Activated naive CD8-positive, alpha-beta T cell (primary cell): ENCODE data around the gene HMGN2.
A peak's percentile ranks its signal among the peaks of the same experiment; 100 is the strongest.

Experiments
- H3K27ac Mint-ChIP-seq: one replicate; pipeline ENCODE4 v1.8.0; 2021; ENCODE audit warnings: mixed read lengths
- H3K27me3 Mint-ChIP-seq: one replicate; pipeline ENCODE4 v1.8.0; 2021; ENCODE audit warnings: mixed read lengths
- H3K36me3 Mint-ChIP-seq: one replicate; pipeline ENCODE4 v1.8.0; 2021; ENCODE audit warnings: mixed read lengths
- H3K4me1 Mint-ChIP-seq: one replicate; pipeline ENCODE4 v1.8.0; 2021; ENCODE audit warnings: low read depth, mixed read lengths
- H3K4me3 Mint-ChIP-seq: one replicate; pipeline ENCODE4 v1.8.0; 2021; ENCODE audit warnings: mild to moderate bottlenecking, mixed read lengths
- H3K9me3 Mint-ChIP-seq: one replicate; pipeline ENCODE4 v1.8.0; 2021; ENCODE audit warnings: low read depth, mixed read lengths

HMGN2 gene

DNA sequence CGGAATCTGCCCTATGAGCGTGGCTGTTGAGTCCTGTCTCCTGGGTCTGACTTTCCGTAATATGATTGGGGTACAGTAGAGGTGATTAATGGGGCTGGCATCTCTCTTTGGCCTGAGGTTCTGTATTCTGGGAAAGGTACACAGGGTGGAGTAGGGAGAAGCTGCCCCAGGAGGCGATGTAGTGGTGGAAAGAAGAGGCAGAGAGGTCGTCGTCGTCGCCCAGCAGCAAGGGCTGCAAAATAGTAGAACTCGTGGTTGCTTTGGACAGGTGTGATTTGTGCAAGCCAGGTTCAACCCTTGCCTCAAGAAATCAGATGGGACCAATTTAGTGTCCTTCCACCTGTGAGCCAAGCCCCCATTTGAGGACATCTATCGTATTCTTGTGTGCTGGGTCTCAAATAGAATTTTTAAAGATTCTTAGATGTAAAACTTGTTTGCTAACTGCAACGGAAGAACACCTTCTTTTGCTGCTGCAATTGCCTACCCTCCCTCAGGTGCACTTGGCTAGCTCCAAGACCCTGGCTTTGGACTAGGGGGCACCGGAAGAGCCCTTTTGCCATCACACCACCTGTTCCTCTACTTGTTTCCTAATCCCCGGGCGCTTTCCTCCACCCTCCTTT, 1.3 kb upstream of the HMGN2 start:
- Mint-ChIP-seq H3K27me3 (no peaks in the 10 kb centered on the region), H3K36me3 (peaks cover 8% of the 10 kb centered on the region), H3K4me3 (peak overlapping the region; percentile 90), H3K27ac (peak overlapping the region; percentile 81), H3K4me1 (peaks cover 37% of the 10 kb centered on the region), H3K9me3 (no peaks in the 10 kb centered on the region)

DNA sequence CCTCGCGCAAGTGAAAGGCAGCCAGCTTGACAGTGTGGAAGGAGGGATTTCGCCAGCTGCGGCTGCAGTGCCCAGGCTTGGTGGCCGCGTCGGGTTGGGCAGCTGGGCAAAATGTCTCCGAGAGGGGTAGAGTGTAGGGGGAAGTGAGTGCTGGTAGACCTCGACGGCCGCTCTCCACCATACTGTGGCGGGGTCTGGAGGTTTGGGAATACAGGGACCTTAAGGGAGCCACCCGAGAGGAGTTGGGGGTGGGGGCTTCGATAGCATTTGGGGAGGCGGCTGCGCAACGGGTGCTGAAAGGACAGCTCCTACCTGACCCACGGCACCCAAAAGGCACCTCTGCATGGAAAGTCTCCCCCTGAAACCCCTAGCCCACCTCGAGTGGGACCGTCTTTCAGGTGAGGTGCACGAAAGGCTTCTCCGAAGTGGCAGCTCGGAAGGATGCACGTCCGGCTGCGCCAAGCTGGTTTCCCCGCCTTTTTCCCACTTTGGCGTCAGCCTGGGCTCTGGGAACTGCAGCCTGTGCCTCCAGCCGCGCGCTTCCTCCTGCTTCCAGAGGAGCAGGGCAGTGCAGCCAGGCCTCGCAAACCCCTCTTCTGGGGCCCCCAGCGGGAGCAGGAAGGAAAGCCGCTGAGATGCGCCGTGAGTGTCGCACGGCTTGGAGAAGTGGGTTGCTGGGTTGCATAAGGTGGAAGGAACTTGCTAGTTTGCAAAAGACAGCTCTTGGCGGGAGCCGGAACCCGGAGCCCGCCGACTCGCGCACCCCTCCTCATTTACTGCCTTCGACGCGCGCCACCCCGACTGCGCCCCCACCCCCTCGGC, 531 bp upstream of the HMGN2 start:
- Mint-ChIP-seq H3K9me3 (no peaks in the 10 kb centered on the region), H3K27me3 (no peaks in the 10 kb centered on the region), H3K36me3 (peaks cover 8% of the 10 kb centered on the region), H3K4me3 (peak overlapping the region; percentile 90), H3K4me1 (peaks cover 44% of the 10 kb centered on the region), H3K27ac (no peak overlapping the region)

DNA sequence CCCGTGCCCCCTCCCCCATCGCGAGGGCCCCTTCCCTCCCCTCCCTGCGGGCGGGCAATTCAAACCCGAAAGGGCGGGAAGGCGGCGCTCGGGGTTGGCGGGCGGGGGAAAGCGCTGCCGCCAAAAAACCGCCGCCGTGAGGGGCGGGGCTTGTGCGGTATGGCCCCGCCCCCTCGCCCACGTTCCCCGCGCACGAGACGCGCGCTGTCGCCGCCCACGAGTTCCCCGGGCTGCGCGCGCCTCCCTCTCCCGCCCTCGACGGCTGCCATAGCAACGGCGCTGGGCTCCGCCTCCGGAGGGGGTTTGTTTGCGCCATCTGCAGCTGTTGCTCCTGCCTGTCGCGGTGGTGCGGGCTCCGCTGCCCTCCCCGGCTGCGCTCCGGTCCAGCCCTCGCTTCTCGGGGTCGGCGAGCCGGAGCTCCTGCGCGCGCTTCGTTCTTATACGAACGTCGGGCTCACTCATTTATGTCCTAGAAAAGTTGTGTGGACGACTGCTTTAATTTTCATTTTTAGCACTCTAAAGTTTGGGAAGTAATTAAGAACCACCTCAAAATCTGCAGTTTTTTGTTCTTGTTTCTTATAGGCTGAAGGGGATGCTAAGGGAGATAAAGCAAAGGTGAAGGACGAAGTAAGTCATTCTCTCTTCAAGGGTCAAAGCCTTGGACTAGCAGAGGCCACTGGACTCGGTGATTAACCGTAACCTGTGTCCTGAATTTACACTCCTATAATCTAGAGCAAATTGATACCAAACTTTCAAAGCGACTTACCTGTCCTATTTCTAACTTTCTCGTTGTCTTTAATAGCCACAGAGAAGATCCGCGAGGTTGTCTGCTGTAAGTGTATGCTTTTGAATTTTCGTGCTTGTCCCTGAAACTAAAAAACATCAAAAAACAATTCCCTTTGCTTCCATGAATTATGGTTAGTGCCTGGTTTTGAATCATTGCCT, 933 bp downstream of the HMGN2 start:
- no peaks in the 10 kb centered on the region for H3K9me3 Mint-ChIP-seq
- H3K4me1 Mint-ChIP-seq = peaks cover 52% of the 10 kb centered on the region
- H3K4me3 Mint-ChIP-seq = peak overlapping the region; percentile 92
- H3K36me3 Mint-ChIP-seq = peaks cover 11% of the 10 kb centered on the region
- no peaks in the 10 kb centered on the region for H3K27me3 Mint-ChIP-seq
- H3K27ac Mint-ChIP-seq = peak overlapping the region; percentile 72

DNA sequence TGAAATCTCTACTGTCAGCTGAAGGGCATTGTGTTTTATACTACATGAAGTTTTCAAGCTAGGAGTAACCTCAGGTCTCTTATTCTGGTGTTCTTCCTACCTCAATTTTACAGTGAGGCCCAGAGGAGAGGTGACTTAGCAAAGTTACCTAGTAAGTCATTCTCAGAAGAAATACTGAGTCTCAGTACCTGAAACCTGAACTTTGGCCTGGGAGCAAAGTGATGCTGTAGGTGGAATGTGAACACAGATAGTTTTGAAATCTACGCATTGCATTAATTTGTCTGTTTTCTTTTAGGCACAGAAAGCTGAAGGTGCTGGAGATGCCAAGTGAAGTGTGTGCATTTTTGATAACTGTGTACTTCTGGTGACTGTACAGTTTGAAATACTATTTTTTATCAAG, 2.6 kb downstream of the HMGN2 start:
- Mint-ChIP-seq H3K27ac (peak overlapping the region; percentile 50), H3K27me3 (no peaks in the 10 kb centered on the region), H3K36me3 (peaks cover 14% of the 10 kb centered on the region), H3K9me3 (no peaks in the 10 kb centered on the region), H3K4me1 (peaks cover 55% of the 10 kb centered on the region), H3K4me3 (peak overlapping the region; percentile 92)

DNA sequence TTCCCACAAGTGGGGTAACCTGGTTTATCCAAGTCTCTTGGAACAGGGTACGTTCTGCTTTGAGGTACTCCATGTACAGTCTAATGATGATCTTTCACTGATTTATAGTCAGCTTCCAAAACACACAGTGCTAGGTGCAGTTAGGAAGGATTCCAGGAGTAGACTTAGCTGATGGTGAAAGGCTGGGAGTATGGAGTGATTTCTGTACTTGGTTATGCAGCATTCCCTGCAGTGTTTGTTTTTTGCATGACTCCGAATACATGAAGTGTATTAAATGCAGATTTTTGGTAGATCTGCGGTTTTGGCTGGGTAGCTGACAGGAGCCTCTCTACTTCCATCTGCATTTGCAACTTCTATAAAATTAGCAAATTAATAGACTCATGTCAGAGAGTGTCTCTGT, 3.7 kb downstream of the HMGN2 start:
- Mint-ChIP-seq H3K4me1 (peaks cover 47% of the 10 kb centered on the region), H3K4me3 (peak overlapping the region; percentile 47)

DNA sequence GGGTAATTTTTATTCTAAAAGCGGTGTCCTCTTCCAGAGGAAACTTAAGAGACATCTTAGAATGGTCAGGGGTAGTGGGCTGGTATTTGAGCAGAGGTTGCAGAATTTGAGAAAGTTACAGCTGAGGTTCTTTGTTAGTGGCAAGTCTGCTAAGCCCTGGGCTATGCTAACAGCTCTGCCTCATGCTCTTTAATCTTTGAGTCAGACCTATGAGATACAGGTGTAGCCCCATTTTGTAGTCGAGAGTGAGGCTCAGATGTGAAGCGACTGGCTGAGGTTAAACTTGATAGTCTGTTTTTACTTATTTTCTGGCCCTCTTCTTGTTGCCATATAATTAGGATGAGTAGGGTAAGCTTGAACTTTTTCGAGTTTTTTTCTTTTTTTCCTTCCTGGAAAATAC, 4.7 kb downstream of the HMGN2 start:
- Mint-ChIP-seq H3K27me3 (no peaks in the 10 kb centered on the region), H3K9me3 (no peaks in the 10 kb centered on the region), H3K36me3 (peaks cover 14% of the 10 kb centered on the region), H3K4me1 (peaks cover 41% of the 10 kb centered on the region), H3K27ac (peak overlapping the region; percentile 34), H3K4me3 (no peak overlapping the region)

More for the DNA sequence above, 3.7 kb downstream of the HMGN2 start:
- no peaks in the 10 kb centered on the region for H3K9me3 Mint-ChIP-seq
- H3K27ac Mint-ChIP-seq = peak overlapping the region; percentile 70
- no peaks in the 10 kb centered on the region for H3K27me3 Mint-ChIP-seq
- H3K36me3 Mint-ChIP-seq = peaks cover 14% of the 10 kb centered on the region

DNA sequence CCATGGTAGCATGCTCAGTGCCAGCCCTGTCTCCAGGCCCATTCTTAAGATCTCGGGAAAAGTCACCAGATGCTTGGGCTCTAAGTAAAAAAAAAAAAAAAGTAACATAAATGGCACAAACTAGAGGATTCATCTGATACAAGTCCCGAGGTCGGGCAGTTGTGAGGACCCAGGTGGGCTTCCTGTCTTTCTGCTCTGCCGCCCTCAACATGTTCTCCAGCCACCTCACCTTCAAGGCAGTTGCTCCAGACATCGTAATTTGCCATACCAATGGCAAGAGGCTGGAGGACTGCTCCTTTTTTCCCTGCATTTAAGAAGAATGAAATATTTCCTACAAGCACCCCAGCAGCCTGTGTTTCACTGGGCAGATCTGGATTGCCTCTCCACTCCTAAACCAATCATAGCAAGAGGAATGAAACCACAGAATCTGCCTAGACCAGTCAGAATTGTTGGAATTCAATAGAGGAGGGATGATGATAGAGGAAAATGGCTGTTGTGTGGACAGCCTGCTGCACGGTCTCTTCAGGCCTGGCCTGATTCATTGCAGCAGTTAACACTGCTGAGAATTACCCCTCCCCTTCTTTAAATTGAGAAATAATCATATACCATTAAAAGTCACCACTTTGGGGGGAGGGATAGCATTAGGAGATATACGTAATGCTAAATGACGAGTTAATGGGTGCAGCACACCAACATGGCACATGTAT, 5.4 kb downstream of the HMGN2 start:
- Mint-ChIP-seq H3K36me3 (peaks cover 14% of the 10 kb centered on the region), H3K9me3 (no peaks in the 10 kb centered on the region), H3K4me3 (no peak overlapping the region)

DNA sequence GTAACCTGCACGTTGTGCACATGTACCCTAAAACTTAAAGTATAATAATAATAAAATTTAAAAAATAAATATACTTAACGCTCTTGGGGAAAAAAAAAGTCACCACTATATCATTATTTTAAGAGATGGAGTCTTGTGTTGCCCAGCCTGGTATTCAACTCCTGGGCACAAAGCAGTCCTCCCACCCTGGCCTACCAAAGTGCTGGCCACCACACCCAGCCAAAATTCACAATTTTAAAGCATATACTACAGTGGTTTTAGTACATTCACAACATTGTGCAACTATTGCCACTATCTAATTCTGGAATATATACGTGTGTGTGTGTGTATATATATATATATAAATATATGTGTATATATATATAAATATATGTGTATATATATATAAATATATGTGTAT, 5.9 kb downstream of the HMGN2 start:
- Mint-ChIP-seq H3K4me3 (no peak overlapping the region), H3K4me1 (peaks cover 45% of the 10 kb centered on the region), H3K27me3 (no peaks in the 10 kb centered on the region), H3K9me3 (no peaks in the 10 kb centered on the region), H3K27ac (no peak overlapping the region), H3K36me3 (peaks cover 13% of the 10 kb centered on the region)

More for the DNA sequence above, 5.4 kb downstream of the HMGN2 start:
- peak overlapping the region; percentile 79 for H3K27ac Mint-ChIP-seq
- no peaks in the 10 kb centered on the region for H3K27me3 Mint-ChIP-seq
- H3K4me1 Mint-ChIP-seq = peaks cover 41% of the 10 kb centered on the region

DNA sequence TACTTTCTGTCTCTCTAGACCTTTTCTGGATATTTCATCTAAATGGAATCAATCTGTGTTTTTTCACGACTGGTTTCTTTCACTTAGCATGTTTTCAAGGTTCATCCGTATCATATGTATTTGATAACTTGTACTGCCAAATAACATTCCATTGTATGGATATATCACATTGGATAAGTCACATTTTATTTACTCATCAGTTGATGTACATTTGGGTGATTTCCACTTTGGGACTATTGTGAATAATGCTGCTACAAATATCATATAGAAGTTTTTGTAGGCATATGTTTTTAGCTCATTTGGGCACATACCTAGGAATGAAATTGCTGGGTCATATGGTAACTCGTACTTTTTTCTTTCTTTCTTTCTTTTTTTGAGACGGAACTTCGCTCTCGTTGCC, 6.7 kb downstream of the HMGN2 start:
- H3K36me3 Mint-ChIP-seq = peaks cover 8% of the 10 kb centered on the region
- no peak overlapping the region for H3K4me3 Mint-ChIP-seq
- H3K4me1 Mint-ChIP-seq = peaks cover 41% of the 10 kb centered on the region
- H3K27ac Mint-ChIP-seq = peak overlapping the region; percentile 84
- no peaks in the 10 kb centered on the region for H3K9me3 Mint-ChIP-seq
- H3K27me3 Mint-ChIP-seq = no peaks in the 10 kb centered on the region

DNA sequence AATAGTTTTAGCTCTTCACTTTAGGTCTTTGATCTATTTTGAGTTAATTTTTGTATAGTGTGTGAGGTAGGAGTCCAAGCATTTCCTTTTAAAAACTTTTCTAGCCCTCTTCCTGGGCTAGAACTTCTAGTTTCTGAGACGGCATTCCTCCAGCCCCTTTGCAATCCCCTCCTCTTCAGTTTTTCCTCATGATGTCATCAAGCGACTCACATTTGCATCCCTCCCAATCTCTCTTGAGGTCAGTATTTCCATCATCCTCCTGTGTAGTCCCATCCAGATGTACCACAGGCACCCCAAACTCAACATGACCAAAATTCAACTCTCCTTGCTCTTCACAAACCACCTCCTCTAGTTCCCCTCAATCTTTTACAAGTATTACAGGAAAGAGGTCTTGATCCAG, 10.7 kb downstream of the HMGN2 start:
- no peaks in the 10 kb centered on the region for H3K9me3 Mint-ChIP-seq
- H3K27me3 Mint-ChIP-seq = no peaks in the 10 kb centered on the region
- H3K4me1 Mint-ChIP-seq = peaks cover 17% of the 10 kb centered on the region
- peak overlapping the region; percentile 62 for H3K27ac Mint-ChIP-seq
- no peak overlapping the region for H3K4me3 Mint-ChIP-seq
- H3K36me3 Mint-ChIP-seq = peaks cover 3% of the 10 kb centered on the region

DNA sequence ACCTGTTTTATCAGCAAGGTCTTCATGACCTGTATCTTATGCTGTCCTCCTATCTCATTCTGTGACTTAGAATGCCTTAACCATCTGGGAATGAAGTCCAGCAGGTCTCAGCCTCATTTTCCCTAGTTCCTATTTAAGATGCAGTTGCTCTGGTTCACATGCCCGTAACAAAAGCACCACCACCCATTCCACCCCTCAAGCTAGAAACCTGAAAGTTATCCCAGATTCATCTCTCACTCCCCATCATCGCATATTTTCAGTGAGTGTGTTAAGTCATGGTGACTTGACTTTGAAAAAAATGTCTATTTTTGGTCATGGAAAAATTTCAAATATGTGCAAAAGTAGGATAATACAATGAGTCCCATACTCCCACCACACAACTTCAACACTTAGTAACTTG, 11.7 kb downstream of the HMGN2 start:
- Mint-ChIP-seq H3K4me3 (no peak overlapping the region), H3K36me3 (peaks cover under 1% of the 10 kb centered on the region), H3K4me1 (peaks cover 13% of the 10 kb centered on the region), H3K9me3 (no peaks in the 10 kb centered on the region), H3K27me3 (no peaks in the 10 kb centered on the region), H3K27ac (peak overlapping the region; percentile 81)

DNA sequence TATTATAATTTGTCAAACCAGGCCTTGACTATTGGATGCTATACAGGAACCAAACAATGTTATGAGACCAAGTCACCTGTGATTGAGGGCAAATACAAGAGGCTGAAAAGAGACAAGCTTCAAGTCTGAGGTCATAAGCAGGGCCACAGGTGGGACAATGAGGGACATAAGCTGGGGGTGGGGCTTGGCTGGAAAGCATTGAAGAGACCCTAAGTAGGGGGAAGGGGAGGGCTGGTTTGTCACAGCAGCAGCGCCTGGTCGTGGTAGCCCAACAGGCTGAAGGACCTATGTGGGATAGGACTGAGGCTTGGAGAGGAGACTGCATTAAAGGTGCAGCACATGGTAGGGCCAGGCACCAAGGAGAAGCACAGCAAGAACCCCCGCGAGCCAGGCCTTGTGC, 17.9 kb downstream of the HMGN2 start:
- no peaks in the 10 kb centered on the region for H3K4me1 Mint-ChIP-seq
- H3K27ac Mint-ChIP-seq = no peak overlapping the region
- H3K4me3 Mint-ChIP-seq = no peak overlapping the region
- H3K36me3 Mint-ChIP-seq = no peaks in the 10 kb centered on the region
- no peaks in the 10 kb centered on the region for H3K27me3 Mint-ChIP-seq
- no peaks in the 10 kb centered on the region for H3K9me3 Mint-ChIP-seq

DNA sequence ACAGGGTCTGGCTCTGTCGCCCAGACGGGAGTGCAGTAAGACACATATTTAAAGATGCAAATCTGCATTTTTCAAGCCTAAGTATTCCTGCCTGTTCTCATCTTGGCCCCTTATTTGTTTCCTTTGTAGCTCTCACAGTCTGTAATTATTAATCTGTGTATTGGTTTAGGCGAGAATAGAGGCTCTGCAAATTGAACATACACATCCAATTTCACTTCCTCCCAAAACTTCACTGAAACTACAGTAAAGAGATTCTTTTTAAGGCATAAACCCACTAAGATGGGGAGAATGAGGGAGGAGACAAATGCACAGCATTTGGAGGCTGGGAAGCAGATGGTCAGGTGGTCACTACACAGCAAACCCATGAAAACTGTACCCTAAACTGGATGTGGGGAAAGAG, 21.0 kb downstream of the HMGN2 start:
- no peak overlapping the region for H3K4me3 Mint-ChIP-seq
- H3K36me3 Mint-ChIP-seq = no peaks in the 10 kb centered on the region
- peaks cover 2% of the 10 kb centered on the region for H3K4me1 Mint-ChIP-seq
- no peak overlapping the region for H3K27ac Mint-ChIP-seq
- H3K27me3 Mint-ChIP-seq = no peaks in the 10 kb centered on the region
- no peaks in the 10 kb centered on the region for H3K9me3 Mint-ChIP-seq

DNA sequence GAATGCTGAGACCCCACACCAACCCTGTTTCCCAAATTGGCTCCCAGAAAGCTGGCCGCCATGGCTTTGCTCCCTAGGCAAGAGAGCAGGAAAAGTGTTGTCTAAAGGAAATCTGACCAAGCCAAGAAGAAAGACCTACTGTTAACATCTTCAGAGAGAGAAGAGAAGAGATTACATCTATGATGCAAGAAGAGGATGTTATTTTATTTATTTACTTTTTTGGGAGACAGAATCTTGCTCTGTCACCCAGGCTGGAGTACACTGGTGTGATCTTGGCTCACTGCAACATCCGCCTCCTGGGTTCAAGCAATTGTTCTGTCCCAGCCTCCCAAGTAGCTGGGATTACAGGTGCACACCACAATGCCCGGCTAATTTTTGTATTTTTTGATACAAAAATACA, 21.7 kb downstream of the HMGN2 start:
- no peaks in the 10 kb centered on the region for H3K9me3 Mint-ChIP-seq
- no peaks in the 10 kb centered on the region for H3K27me3 Mint-ChIP-seq
- no peak overlapping the region for H3K27ac Mint-ChIP-seq
- no peaks in the 10 kb centered on the region for H3K36me3 Mint-ChIP-seq
- H3K4me1 Mint-ChIP-seq = peaks cover 4% of the 10 kb centered on the region
- no peak overlapping the region for H3K4me3 Mint-ChIP-seq
